OCI-LY7 (cell line): ENCODE measurements around the gene SH2D6. TPM values are rescaled to one million over a fixed set of nuclear protein-coding genes. Genes with fewer than 3 reads are reported as not detected.

Source experiments
- BruUV-seq: library from RNA; stranded (reverse); fragments of 400-500 nt; replicated peaks from 2 replicates; lab custom pipeline; 2021; lab: Mats Ljungman, UMichigan
- CTCF ChIA-PET: fragments of 300-600 bp; sonication (Branson Sonifier 250); formaldehyde crosslinking; loops from one replicate; lab custom pipeline; 2022; ENCODE audit warnings: antibody characterized with exemption; ENCODE audit not compliant: unreplicated experiment; lab: Charles Lee
- POLR2A ChIA-PET: fragments of 300-600 bp; sonication (Branson Sonifier 250); formaldehyde crosslinking; loops from one replicate; lab custom pipeline; 2022; ENCODE audit warnings: antibody characterized with exemption; lab: Charles Lee
- DNase-seq: peaks from one replicate; pipeline ENCODE4 v3.0.0-alpha.2; 2015; ENCODE audit warnings: low spot score
- H2AFZ ChIP-seq: fragments of 200-600 bp; sonication (generic), shearing (Covaris generic); 2 replicates; pipeline ENCODE4 v1.6.1; 2014; ENCODE audit warnings: mild to moderate bottlenecking, antibody characterized with exemption, low read length, moderate library complexity
- H3K27ac ChIP-seq: fragments of 200-600 bp; sonication (generic); 2 replicates; pipeline ENCODE4 v1.5.1; 2014; ENCODE audit warnings: mixed run types, low read depth, mild to moderate bottlenecking, moderate library complexity, low read length, inconsistent platforms; ENCODE audit not compliant: poor library complexity, severe bottlenecking
- H3K36me3 ChIP-seq: fragments of 200-600 bp; sonication (generic); 2 replicates; pipeline ENCODE4 v1.6.1; 2014; ENCODE audit warnings: mild to moderate bottlenecking, antibody characterized with exemption, low read length, moderate library complexity, mixed read lengths; ENCODE audit not compliant: insufficient read depth
- H3K4me1 ChIP-seq: fragments of 200-600 bp; sonication (generic); 2 replicates; pipeline ENCODE4 v1.5.1; 2014; ENCODE audit warnings: mild to moderate bottlenecking, low read length; ENCODE audit not compliant: insufficient read depth, poor library complexity, severe bottlenecking
- H3K4me2 ChIP-seq: fragments of 200-600 bp; sonication (generic); 2 replicates; pipeline ENCODE4 v1.6.1; 2014; ENCODE audit warnings: mild to moderate bottlenecking, low read length
- H3K4me3 ChIP-seq: fragments of 200-600 bp; sonication (generic); 2 replicates; pipeline ENCODE4 v1.5.1; 2014; ENCODE audit warnings: mild to moderate bottlenecking, low read depth, low read length; ENCODE audit not compliant: poor library complexity, severe bottlenecking
- H3K79me2 ChIP-seq: fragments of 200-600 bp; sonication (generic); 2 replicates; pipeline ENCODE4 v1.6.1; 2016; ENCODE audit warnings: low read depth, mild to moderate bottlenecking, low read length, moderate library complexity, mixed read lengths; ENCODE audit not compliant: insufficient read depth
- H3K9me2 ChIP-seq: fragments of 200-600 bp; sonication (generic); 2 replicates; pipeline ENCODE4 v1.6.1; 2016; ENCODE audit warnings: mild to moderate bottlenecking, low read length, mixed read lengths; ENCODE audit not compliant: insufficient read depth
- H3K9me3 ChIP-seq: fragments of 200-600 bp; sonication (generic); 2 replicates; pipeline ENCODE4 v1.6.1; 2014; ENCODE audit warnings: mild to moderate bottlenecking, mixed run types, low read length, mixed read lengths
- H4K20me1 ChIP-seq: fragments of 200-600 bp; sonication (generic); 2 replicates; pipeline ENCODE4 v1.6.1; 2014; ENCODE audit warnings: mild to moderate bottlenecking, antibody characterized with exemption, low read length, moderate library complexity, mixed read lengths; ENCODE audit not compliant: insufficient read depth
- EZH2phosphoT487 ChIP-seq: fragments of 200-600 bp; sonication (generic); IDR thresholded peaks from 2 replicates; pipeline ENCODE4 v1.6.1; 2018; ENCODE audit warnings: low read depth, borderline replicate concordance, mild to moderate bottlenecking, mixed run types, antibody characterized with exemption, low read length, moderate library complexity, mixed read lengths
- intact Hi-C: fragments of 100-400 bp; cut with micrococcal nuclease; formaldehyde crosslinking; loops from one replicate; pipeline ENCODE4 v1.10.0; 2022; ENCODE audit not compliant: unreplicated experiment
- total RNA-seq, 2 experiments: library from RNA; depleted of rRNA in 1 of 2; stranded (reverse); fragments of >200 nt in 1 of 2; shearing (Covaris generic) in 1 of 2; gene quantifications; 2 replicates each; pipeline ENCODE4 v1.2.3, GENCODE V29; 2014 to 2022
- TF ChIP-seq, protein P1 (sequence below): fragments of 200-600 bp; sonication (generic); conservative IDR thresholded peaks from 2 replicates; pipeline ENCODE4 v1.5.1; 2014; ENCODE audit warnings: mild to moderate bottlenecking, antibody characterized with exemption, low read length, moderate library complexity, mixed read lengths

The SH2D6 gene
- total RNA-seq, 2 experiments from 2014 or later, result 0.35 to 2.6 TPM

DNA sequence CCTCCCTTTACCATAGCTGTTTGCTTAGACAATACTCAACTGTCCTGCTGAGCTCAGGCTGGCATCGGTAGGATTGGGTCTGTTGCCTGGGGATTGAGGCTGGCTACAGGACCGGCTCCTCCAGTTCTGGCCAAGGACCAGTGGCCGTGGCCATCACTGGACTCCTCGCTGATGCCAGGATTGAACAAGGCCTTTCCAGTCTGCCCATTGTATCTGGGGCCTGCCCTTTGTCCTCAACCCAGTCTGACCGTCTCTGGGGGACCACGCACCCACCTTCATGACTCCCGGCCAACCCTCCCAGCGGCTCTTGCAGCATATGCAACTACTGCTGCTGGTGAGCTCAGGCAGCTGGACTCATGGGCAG lies 28.7 kb downstream of the SH2D6 start:
- Histone ChIP-seq H3K9me3 (no peaks in the 10 kb centered on the region), H3K9me2 (no peaks in the 10 kb centered on the region), H4K20me1 (no peaks in the 10 kb centered on the region), H3K4me3 (no peak overlapping the region), H3K79me2 (no peaks in the 10 kb centered on the region), H3K4me2 (no peak overlapping the region), H2AFZ (no peak overlapping the region), H3K4me1 (peaks cover 8% of the 10 kb centered on the region), H3K36me3 (no peaks in the 10 kb centered on the region), H3K27ac (no peak overlapping the region)
- DNase-seq, result no peak
- ChIA-PET CTCF (no interaction called here), POLR2A (interaction anchor here (0.7 to 1.9 kb wide), 2 partner anchors 9 to 14 kb away, joined by 3 to 8 read pairs; no protein-coding TSS in a partner anchor)
- no TSS peak for BruUV-seq
- intact Hi-C loops, result no loop called here
- TF ChIP-seq EZH2phosphoT487, result no peak
- TF ChIP-seq, protein P1, sequence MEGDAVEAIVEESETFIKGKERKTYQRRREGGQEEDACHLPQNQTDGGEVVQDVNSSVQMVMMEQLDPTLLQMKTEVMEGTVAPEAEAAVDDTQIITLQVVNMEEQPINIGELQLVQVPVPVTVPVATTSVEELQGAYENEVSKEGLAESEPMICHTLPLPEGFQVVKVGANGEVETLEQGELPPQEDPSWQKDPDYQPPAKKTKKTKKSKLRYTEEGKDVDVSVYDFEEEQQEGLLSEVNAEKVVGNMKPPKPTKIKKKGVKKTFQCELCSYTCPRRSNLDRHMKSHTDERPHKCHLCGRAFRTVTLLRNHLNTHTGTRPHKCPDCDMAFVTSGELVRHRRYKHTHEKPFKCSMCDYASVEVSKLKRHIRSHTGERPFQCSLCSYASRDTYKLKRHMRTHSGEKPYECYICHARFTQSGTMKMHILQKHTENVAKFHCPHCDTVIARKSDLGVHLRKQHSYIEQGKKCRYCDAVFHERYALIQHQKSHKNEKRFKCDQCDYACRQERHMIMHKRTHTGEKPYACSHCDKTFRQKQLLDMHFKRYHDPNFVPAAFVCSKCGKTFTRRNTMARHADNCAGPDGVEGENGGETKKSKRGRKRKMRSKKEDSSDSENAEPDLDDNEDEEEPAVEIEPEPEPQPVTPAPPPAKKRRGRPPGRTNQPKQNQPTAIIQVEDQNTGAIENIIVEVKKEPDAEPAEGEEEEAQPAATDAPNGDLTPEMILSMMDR, result no peak

DNA sequence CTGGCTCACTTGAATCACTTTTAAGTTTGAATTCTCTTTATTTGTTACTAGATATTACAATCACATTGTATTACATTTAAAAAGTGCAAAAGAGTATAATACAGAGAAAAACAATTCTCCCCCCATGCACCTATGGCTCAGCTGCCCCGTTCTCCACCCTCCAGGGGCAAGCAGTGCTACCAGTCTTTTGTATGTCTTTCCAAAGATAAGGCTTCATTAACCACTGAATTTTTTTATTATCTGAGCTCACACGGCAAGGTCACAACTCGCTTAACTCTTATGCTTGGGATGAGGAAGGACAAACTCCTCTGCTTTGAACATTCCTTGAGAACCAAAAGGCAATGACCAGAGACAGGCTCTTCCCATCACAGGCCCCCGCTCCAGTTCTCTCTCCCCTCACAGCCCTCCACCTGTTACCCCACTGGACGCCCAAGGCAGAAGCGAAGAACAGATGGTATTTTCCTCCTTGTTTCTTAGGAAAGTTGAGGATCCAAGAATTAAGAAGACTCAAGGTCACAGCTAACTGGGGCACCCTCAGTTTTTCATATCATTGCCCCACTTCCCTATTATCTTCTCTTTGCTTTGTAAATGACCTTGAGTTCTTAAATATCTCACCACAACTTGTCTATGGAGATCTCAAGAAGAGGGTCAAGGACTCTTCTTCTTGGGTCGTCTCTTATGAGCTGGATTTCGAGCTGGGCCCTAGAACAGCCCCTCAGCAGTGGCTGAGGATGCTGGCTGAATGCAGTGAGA lies 30.1 kb downstream of the SH2D6 start:
- no peaks in the 10 kb centered on the region for H3K79me2 ChIP-seq
- H3K9me2 ChIP-seq, result no peaks in the 10 kb centered on the region
- ChIA-PET CTCF (no interaction called here), POLR2A (interaction anchor here (0.5 to 1.9 kb wide), 4 partner anchors 11 to 995 kb away, joined by 3 to 8 read pairs (median 4); no protein-coding TSS in a partner anchor)
- DNase-seq, result no peak
- no peaks in the 10 kb centered on the region for H4K20me1 ChIP-seq
- no peak overlapping the region for H2AFZ ChIP-seq
- BruUV-seq, result no TSS peak
- TF ChIP-seq, protein P1, result no peak
- no peak for TF ChIP-seq EZH2phosphoT487
- no peaks in the 10 kb centered on the region for H3K36me3 ChIP-seq
- no peaks in the 10 kb centered on the region for H3K9me3 ChIP-seq
- H3K4me1 ChIP-seq, result peaks cover 13% of the 10 kb centered on the region
- intact Hi-C loops, result no loop called here
- H3K4me3 ChIP-seq, result no peak overlapping the region
- no peak overlapping the region for H3K27ac ChIP-seq
- H3K4me2 ChIP-seq, result no peak overlapping the region

DNA sequence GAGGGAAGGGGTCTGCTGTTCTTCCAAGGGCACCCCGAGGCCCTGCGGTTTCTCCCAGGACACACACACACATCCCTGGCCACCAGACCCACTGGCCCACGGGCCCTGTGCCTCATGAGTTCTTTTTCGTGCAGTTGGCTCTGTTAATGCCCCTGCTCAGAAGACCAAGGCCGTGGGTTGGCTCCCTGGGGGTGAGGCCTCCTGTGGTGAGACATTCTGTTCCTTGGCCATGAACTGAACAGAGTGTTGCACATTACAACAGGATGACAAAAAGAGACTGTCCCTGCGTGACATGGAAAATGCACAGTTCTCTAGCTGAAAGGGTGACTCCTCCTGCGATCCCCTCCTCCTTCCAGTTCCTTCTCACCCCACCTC lies 30.7 kb downstream of the SH2D6 start:
- Histone ChIP-seq H4K20me1 (no peaks in the 10 kb centered on the region), H3K4me1 (peaks cover 13% of the 10 kb centered on the region), H3K4me2 (no peak overlapping the region), H3K27ac (no peak overlapping the region), H3K79me2 (no peaks in the 10 kb centered on the region), H2AFZ (no peak overlapping the region), H3K4me3 (no peak overlapping the region), H3K9me3 (no peaks in the 10 kb centered on the region), H3K36me3 (no peaks in the 10 kb centered on the region), H3K9me2 (no peaks in the 10 kb centered on the region)
- DNase-seq, result no peak
- POLR2A ChIA-PET, result interaction anchor here (0.5 to 0.9 kb wide), 3 partner anchors 16 to 43 kb away, joined by 3 to 4 read pairs (median 4); no protein-coding TSS in a partner anchor
- TF ChIP-seq, protein P1, result no peak
- TF ChIP-seq EZH2phosphoT487, result no peak
- intact Hi-C loops, result no loop called here
- CTCF ChIA-PET, result no interaction called here
- BruUV-seq, result no TSS peak
